Measurements from ENCODE around the gene NCR1. TPM values are rescaled to one million over a fixed set of nuclear protein-coding genes. Genes with fewer than 3 reads are reported as not detected.

NCR1 gene
- total and polyA plus RNA-seq, 2 of the 8 experiments (the other 6 are each of a cell fraction or from before 2014, with no cell fraction given): 1.5 to 5.1 TPM

- POLR2A ChIA-PET (ENCODE audit: partially characterized antibody): interaction anchor here (1.1 kb wide), 1 partner anchor 136 kb away, joined by 3 read pairs; no protein-coding TSS in a partner anchor
- FAIRE-seq (no peak), DNase-seq (ENCODE audit: low read depth in 1 of 2, low spot score in 2 of 2) (no peak)
- no peaks in the 10 kb centered on the region for H3K36me3 ChIP-seq (ENCODE audit: control insufficient read depth in 2 of 4, insufficient read depth in 4 of 4, low read length in 3 of 4)
- H2AFZ ChIP-seq (ENCODE audit: low read length): no peak overlapping the region
- no peak overlapping the region for H2BK15ac ChIP-seq (ENCODE audit: low read length)
- H3K23ac ChIP-seq (ENCODE audit: insufficient read length): no peak overlapping the region
- no peak overlapping the region for H2AK5ac ChIP-seq (ENCODE audit: low read depth, low read length)
- no peak overlapping the region for H3K27ac ChIP-seq (ENCODE audit: low read depth, low read length)
- H3K14ac ChIP-seq (ENCODE audit: insufficient read length): no peak overlapping the region
- H3K9ac ChIP-seq (replicated peaks in 1 of 4; ENCODE audit: extremely low read depth in 1 of 4, low read depth in 3 of 4, low read length in 3 of 4): no peak overlapping the region
- no peak overlapping the region for H2BK12ac ChIP-seq (ENCODE audit: low read depth, low read length)
- no peaks in the 10 kb centered on the region; a peak in 1 of 4 replicates for H3K9me3 ChIP-seq (ENCODE audit: insufficient read depth in 2 of 2, low read depth in 1 of 2, low read length in 1 of 2)
- H3K56ac ChIP-seq (replicated peaks; ENCODE audit: insufficient read length, low read depth, low read length): no peak overlapping the region
- H2BK20ac ChIP-seq (ENCODE audit: low read length): no peak overlapping the region
- no peaks in the 10 kb centered on the region for H3K4me1 ChIP-seq (replicated peaks in 1 of 4; ENCODE audit: control insufficient read depth in 3 of 4, insufficient read depth in 4 of 4, low read length in 3 of 4)
- H4K8ac ChIP-seq (ENCODE audit: extremely low read depth, insufficient read depth, low read length): no peak overlapping the region
- no peak overlapping the region for H2BK5ac ChIP-seq (ENCODE audit: low read depth, low read length)
- H3K4me3 ChIP-seq (ENCODE audit: extremely low read depth in 1 of 4, insufficient read depth in 2 of 4, low read depth in 3 of 4, low read length in 4 of 4): no peak overlapping the region
- no peak overlapping the region for H4K5ac ChIP-seq (ENCODE audit: insufficient read length, low read depth, low read length)
- no peaks in the 10 kb centered on the region for H3K79me2 ChIP-seq (ENCODE audit: control insufficient read depth in 1 of 2, insufficient read depth in 2 of 2, low read length in 2 of 2)
- no peak overlapping the region for H3K4me2 ChIP-seq (ENCODE audit: insufficient read depth in 1 of 2, low read depth in 2 of 2, low read length in 2 of 2)
- H3K18ac ChIP-seq (ENCODE audit: extremely low read depth, low read length): no peak overlapping the region
- CTCF ChIA-PET (ENCODE audit: partially characterized antibody): interaction anchor here (0.6 to 3.9 kb wide), 9 partner anchors 34 to 1505 kb away, joined by 3 to 28 read pairs (median 3); no protein-coding TSS in a partner anchor
- H3K23me2 ChIP-seq (ENCODE audit: low read depth, low read length): no peaks in the 10 kb centered on the region
- no peaks in the 10 kb centered on the region for H3K79me1 ChIP-seq (ENCODE audit: low read depth, low read length)
- TF ChIP-seq EP300 (IDR thresholded peaks at IDR 0.05; ENCODE audit: borderline replicate concordance in 1 of 2, low read depth in 2 of 2, low read length in 2 of 2) (no peak), SIN3A (conservative IDR thresholded peaks at IDR 0.05 in 1 of 2, IDR thresholded peaks at IDR 0.05 in 1 of 2; ENCODE audit: low read depth in 1 of 2, low read length in 2 of 2) (no peak), BACH1 (IDR thresholded peaks at IDR 0.05; ENCODE audit: low read length) (no peak), SP2 (IDR thresholded peaks at IDR 0.05; ENCODE audit: low read length) (no peak), TCF12 (IDR thresholded peaks at IDR 0.05; ENCODE audit: low read depth, low read length) (no peak), SIRT6 (IDR thresholded peaks at IDR 0.05; ENCODE audit: low read length) (no peak), POLR2AphosphoS5 (IDR thresholded peaks at IDR 0.05; ENCODE audit: low read depth, low read length) (no peak), ATF2 (IDR thresholded peaks at IDR 0.05; ENCODE audit: low read length) (no peak), HDAC6 (IDR thresholded peaks at IDR 0.05; ENCODE audit: low read depth, low read length) (no peak), ATF3 (IDR thresholded peaks at IDR 0.05; ENCODE audit: insufficient read depth, low read depth, low read length) (no peak)
- H4K20me1 ChIP-seq (replicated peaks in 1 of 2; ENCODE audit: control insufficient read depth in 1 of 2, insufficient read depth in 2 of 2, low read length in 2 of 2): no peaks in the 10 kb centered on the region
- H4K91ac ChIP-seq (replicated peaks; ENCODE audit: insufficient read length, low read length): no peak overlapping the region
- H3K4ac ChIP-seq (replicated peaks; ENCODE audit: insufficient read length, low read depth, low read length): no peak overlapping the region
- no peaks in the 10 kb centered on the region for H3K27me3 ChIP-seq (replicated peaks in 1 of 4; ENCODE audit: control insufficient read depth in 3 of 4, extremely low read depth in 1 of 4, insufficient read depth in 3 of 4, low read length in 3 of 4)
- 86% methylated on average over 7 of the region's 7 CpGs; no CpG with 5 or more reads in 1 of the 2 experiments for WGBS, 2 experiments (ENCODE audit: extremely low coverage in 1 of 2, insufficient coverage in 1 of 2, insufficient read length in 1 of 2, insufficient replicate concordance in 2 of 2, low coverage in 1 of 2, low lambda C conversion rate in 2 of 2, missing lambda C conversion rate in 1 of 2)
- no peak overlapping the region for H2BK120ac ChIP-seq (replicated peaks; ENCODE audit: low read depth, low read length)
These were observed 15.1 kb downstream of the NCR1 start for GRCh38 chr19:54921082-54921481.

All from H1 (cell line).